Measurements from ENCODE around the gene DPYD.
"Not testable (repeated sequence)": the region's sequence is repeated elsewhere in the genome, so short reads cannot be mapped to it uniquely, and the experiment has no call there.

The DPYD gene

DNA sequence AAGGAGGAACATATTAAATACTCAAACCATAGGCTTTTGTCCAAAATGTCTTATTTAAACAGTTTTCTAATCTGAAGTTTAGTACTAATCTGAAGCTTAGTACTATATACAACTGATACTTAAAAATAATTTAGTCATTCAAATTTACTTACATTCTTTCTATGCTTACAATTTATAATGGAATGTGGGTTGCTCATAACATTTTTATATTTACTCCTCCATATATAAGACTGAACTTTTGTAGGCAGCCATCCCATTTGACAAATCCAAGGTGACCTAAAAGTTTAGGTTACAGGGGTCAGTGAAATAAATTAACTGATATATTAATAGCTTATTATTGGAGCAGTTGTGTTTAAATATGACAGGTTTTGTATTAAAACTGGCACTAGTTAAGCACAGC is 570.6 kb downstream of the DPYD start:
- no peak for DNase-seq

DNA sequence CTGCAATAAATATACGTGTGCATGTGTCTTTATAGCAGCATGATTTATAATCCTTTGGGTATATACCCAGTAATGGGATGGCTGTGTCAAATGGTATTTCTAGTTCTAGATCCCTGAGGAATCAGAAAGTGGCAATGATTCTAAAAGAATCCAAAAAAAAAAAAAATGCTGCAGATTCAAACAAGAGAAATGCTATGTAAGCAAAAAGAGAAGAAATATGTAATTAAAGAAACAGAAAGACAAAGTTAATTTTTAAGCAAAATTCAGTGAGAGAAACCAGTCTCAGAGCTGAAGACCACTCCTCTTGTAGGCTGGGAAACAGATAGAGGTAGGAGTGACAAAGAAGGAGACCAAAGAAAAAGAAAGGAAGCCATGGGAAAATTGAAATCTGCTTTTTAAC is 571.0 kb downstream of the DPYD start:
- not testable (repeated sequence) for DNase-seq

DNA sequence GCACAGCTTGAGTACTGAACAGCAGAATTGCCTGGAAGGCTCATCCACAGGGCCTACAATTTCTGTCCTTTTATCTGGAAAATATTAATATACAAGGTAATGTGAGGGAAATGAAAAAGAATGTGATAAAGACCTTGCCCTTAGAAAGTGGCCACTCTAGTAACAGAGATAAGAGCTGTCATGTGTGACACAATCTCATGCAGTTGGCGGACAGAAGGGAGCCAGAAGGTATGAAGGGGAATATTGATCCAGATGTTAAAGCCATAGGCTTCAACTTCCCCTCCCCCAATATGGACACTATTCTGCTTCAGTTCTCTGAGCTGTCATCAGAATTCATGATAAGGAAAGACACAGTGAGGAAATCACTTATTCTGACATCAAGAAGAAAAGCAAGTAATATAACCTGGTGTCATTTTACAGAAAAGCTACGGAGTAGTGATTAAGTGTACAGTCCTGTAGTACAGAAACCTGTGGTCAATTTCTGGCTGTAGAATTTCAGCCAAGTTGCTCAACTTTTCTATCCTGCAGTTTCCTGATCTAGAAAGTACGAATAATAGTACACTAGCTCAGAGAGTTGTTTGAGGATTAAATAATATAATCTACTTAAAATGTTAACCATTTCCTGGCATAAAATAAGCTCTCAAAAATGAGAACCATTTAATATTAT is 572.1 kb downstream of the DPYD start:
- DNase-seq: no peak

DNA sequence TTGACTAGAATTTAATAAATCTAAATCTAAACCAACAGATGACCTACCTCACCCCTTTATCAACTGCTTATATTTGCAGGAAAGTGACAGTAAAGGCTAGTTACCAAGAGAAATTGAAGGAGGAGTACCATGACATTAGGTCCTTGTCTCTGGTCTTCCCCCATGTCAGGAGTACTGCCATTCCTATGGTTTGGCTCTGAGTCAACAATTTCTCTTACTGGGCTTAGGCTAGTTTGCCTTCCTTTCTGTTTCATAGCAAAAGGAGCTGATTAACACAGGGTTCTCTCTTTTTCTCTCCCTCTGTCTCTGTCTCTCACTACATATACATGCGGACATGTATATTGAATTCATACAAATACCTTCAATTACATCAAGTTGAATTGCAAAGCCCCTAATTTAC is 579.9 kb downstream of the DPYD start:
- DNase-seq: no peak

DNA sequence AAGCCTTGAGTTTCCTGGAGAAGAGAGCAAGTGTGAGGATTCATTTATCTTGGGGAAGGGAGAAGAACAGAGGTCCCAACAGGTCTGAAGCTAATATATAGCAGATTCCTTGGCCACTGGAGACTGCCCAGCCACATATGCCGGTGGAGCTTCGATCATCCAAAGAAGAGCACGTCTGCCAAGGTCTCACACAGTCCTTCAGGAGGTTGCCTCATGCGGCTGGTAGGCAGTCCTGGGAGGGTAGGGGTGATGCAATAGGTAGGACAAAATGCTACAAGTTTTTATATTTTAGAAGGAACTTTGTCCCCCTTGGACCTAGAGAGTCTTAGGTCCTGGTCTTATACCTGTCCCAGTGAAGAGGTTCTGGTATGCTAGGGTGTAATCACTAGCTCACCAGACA is 582.5 kb downstream of the DPYD start:
- no peak for DNase-seq

DNA sequence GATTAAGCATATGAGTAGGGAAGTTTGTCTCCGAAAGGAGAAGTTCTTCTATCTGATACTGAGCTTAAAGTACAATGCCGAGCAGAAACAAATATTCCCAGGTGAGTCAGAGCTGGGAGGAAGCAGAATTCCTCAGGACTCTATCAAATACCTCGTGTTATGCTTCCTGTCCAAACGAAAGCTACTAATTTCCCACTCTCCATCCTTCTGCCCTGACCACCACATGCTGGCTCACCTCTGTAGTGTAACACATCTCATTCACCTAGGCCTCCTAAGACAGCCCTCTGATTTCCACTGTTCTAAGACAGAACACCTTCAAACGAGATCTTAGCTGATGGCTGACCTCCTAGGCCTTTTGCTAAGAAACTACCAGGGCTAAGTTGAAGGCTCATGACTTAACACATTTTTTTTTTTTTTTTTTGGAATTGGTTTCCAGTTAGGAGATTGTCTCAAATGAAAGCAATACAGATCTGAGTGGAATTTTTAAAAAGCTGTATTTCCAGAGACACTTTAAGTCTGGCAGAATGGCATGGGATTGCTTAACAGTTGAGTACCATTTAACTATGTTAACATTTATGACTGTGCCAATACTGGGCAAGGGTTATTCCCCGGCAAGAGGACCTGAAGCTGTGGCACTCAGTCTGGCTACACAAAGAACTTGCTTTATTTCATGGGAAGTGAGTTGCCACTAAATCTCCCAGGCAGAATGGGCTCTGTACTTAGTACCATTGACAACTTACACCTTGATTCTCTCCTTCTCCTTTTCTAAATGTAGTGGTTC is 583.4 kb downstream of the DPYD start:
- DNase-seq: no peak

DNA sequence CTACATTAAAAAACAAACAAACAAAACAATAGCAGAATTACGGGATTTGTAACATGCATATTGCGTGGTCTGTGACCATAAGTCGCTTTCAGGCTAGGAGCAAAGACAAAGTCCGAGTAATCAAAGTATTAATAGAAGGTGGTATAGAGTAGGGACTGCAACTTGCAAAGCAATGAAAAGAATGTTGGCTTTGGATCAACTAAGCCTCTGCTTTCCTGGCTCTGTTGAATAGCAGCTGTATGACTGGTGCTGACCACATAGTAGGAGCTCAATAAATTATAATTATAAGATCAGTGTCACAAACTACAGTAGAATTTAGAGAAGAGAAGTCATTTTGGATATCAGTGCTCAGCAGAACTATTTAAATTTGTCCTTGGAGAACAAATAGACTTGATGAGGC is 586.4 kb downstream of the DPYD start:
- DNase-seq: no peak

DNA sequence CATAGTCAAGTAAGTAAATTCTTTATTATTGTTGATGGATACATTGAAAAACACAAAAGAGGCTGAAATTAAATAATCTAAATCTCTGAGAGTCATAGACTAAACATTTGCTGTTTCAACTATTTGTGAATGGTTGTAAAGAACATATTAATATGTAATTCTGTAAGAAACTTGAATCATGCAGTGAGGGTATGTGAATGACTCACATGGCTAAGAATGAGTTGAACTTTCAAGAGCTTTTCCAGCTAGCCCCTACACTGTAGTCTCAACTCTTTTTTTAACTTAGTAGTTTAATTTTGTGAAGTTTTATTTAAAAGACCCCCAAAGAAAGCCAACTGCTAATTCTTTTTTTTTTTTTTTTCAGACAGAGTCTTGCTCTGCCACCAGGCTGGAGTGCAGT is 588.1 kb downstream of the DPYD start:
- no peak for DNase-seq

DNA sequence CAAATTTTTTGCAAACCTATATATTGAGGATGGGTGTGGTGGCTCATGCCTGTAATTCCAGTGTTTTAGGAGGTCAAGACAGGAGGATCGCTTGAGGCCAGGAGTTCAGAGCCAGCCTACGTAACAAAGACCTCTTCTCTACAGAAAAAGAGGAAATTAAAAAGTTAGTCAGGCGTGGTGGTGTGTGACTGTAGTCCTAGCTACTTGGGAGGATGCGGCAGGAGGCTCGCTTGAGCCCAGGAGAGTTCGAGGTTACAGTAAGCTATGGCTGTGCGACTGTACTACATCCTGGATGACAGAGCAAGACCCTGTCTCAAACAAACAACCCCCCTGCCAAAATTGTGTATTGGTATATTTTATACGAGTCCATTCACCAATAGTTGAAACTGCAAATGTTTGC is 589.7 kb downstream of the DPYD start:
- DNase-seq: no peak

DNA sequence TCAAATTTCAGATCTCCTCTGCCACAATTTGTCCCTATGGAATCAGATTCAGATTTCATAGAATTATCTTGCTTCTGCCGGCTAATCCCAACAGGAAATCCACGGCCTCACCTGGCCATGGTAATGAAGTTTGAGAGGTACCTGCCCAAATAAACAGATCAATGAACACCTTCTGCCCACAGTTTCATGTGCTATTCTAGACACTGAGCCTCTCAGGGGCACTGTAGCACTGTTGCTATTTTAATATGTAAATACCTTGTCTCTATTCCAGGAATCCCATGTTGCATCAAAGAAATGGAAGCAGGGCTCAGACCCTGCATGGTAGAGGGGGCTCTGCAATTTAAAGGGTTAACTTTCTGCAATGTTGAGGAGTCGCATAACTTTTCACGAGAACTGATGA is 606.1 kb downstream of the DPYD start:
- DNase-seq: no peak

DNA sequence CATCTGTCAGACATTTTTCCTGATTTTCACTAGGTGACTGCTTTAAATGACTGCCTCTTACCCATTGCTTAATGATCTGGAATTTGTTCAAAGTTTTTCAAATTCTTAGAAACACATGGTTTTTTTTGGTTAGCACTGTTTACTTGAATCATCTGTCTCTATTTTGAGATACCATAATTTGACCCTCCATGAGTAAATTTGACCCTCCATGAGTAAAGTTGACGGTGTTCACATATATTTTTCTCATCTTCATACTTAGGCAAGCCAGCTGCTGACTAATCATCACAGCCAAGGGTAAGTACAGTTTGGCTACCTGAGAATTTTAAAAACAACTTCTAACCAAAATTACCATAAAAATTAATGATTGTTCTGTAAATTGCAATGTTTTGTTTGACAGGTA is 612.7 kb downstream of the DPYD start:
- DNase-seq: no peak

DNA sequence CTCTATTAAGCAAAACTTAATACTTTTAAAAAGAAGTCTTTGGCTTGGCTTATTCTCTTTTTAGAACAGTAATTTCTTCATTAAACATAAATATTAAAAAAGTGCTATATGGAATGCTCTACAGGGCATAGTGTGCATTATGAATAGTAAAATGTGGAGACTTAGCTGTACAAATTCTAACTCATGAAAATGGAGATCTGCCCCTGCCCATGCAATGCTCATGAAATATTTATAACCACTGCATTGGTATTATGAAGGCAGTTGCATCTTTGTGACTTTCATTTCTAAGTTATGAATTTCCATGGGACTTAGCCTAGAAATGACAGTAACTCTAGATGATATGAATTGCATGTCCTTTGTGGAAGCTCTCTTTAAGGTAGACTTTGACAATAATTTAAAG is 613.3 kb downstream of the DPYD start:
- DNase-seq: no peak

DNA sequence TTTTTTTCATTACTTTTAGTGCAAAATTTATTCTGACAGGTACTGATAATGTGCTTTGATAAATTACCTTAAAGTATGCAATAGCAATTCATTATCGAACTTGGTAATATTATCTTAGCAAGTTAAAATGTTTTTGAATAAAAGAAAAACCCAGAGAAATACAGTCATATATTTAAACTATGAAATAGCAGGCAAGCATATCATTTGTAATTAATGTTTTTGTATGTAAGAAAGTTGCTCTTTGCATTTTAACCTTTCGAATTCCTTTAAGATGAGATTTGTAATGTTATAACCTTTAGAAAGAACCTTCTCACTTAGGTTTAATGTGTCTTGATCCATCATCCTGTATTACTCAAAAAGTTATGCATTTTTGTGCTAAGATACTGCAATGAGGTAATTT is 613.7 kb downstream of the DPYD start:
- no peak for DNase-seq

DNA sequence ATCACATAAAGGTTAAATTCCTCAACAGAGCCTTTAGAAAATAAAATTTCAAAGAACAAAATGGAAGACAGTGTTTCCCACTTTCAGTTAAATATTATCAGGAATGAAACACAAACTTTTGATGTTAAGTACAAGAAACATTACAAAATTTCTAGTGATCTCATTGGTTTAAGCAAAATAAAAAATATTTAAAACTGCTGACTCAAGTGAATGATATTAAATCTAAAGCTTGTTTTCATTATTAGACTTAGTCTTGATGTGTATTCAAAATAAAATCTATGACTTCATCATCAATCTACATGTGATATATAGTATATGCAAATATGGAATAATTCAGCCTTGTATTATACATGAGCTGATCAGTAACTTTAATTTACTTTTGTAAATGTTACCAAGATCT is 614.3 kb downstream of the DPYD start:
- no peak for DNase-seq

DNA sequence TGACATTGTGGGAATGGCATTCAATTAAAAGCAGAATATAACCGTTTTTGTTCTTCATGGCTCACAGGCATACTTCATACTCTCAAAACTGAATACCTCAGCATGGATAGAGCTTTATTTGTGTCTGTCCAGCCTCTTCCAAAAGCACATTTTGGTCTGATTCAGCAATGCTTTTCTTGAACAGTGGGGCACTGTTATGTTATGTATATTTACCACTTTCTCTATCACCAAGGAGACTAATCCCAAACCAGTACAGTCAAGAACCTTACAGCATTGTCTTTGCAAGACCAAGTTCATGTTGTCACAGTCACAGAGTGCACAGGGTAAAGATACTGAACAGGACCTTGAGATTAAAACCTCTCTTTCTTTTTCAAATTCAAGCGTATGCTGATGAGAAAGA is 616.5 kb downstream of the DPYD start:
- DNase-seq: no peak

DNA sequence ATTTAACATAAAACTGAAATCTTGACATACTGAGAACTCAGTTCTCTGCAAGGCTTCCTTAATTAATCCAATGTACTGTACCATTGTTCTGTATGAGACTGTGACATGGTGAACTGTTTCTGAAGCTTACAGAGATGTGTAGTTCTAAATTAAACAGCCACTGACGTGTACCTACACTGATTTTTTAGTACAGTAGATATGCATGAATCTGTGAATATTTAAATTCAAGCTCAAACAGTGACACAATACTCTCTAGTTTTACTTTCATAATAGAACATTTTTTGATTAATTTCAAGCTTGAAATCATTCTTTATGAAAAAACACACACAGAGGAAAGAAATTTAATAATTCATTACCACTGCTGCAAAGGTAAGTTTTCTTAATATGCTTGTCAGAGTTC is 621.9 kb downstream of the DPYD start:
- no peak for DNase-seq

DNA sequence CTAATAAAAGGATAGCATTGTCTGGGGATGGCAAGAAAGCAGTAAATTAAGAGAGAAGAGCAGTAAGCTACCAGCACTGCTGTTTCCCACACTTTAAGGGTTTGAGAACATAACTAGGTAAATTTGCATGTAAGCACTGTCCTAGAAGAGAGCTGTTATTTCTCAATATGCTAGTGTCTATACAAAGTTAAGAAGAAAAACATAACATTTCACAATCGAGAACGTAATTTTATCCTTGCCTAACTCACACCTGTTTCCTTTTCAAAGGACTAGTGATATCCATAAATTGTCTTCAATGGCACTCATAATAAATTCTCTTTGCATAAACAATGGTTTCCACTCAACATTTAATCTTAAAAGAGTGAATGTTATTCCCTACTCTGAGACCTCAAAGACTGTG is 623.2 kb downstream of the DPYD start:
- DNase-seq: no peak

DNA sequence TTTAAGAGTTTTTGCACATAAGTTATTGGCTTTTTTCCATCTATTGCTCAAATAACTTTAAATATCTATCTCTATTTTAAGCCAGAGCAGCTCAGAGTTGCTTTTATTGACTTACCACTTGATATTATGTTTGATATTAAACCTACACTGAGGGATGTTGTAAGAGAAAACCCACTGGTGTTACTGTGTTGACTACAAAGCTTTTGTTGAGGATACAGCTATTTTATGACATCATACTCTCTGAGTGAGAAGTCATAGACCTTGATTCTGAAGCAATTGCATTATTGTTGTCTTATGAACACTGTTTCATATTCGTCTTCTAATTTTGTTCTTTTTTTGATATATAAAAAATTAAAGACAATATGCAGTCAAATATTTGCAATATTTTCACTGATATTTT is 638.9 kb downstream of the DPYD start:
- no peak for DNase-seq

DNA sequence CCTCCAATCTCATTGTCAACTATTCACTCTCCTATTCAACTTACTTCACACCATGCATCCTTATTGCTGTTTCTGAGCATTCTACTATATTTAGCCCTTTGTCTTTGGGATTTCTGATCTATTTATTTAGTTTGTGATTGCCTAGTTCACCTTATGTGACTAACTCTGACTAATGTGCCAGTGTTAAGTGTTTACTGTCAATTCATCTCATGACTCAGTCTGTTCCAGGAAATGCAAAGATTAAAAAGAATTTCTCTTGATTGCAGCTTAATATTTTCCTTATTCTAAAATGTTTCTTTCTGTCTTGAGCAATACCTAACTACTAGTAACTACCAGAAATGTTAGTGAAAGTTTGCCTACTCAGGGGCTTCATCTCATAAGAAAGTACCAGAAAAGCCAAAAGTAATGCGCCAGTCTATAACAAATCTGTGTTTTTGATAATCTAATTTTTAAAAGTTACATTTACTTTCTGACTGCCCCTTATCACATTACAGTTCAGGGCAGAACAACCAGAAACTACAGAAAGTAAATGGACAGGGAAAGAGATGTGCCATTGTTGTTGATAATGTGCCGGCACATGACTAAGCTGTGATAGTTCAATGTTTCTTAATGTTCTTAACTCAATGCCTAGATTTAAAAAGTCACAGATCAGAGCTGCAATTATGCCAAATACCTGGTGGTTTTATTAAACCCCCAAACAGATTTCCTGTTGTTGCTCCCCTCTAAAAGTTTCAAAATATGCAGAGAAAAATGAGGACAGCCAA is 642.8 kb downstream of the DPYD start:
- DNase-seq: no peak

DNA sequence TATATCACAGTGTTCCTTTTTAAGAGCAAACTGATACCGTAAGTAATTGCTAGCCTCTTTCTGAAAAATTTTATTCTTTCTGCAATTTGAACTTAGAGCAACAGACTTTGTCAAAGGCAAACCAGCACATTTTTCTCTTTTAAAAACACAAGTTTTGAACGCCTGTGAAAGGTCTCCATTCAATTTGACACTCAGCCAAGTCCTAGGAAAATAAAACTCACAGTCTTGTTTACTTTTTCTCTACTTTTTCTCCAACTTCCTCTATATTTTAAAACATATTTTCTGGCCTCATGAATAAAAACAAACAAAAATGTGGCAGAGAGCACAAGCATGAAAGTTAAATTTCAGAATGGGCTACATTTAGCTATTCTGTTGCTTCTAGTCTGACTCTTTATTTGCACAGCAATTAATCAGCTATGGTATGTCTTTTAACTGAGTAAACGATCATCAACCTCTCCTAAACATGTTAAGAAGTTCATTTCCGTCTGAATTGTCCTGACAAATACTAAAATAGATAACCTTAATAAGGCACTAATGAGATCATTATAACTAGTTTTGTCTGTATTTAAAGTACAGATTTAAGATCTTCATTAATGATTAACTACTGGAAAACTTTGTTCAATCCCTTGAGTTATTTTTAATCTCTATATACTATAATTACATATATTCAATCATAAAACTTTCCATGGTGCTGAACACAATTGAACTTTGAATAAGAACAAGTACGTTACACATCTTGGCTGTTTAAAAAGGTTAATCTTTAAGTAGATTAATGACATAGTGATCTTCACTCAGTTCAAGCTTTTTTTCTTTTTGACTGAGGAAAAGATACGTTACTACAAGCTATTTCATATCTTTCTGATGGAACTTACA is 648.7 kb downstream of the DPYD start:
- DNase-seq: no peak

DNA sequence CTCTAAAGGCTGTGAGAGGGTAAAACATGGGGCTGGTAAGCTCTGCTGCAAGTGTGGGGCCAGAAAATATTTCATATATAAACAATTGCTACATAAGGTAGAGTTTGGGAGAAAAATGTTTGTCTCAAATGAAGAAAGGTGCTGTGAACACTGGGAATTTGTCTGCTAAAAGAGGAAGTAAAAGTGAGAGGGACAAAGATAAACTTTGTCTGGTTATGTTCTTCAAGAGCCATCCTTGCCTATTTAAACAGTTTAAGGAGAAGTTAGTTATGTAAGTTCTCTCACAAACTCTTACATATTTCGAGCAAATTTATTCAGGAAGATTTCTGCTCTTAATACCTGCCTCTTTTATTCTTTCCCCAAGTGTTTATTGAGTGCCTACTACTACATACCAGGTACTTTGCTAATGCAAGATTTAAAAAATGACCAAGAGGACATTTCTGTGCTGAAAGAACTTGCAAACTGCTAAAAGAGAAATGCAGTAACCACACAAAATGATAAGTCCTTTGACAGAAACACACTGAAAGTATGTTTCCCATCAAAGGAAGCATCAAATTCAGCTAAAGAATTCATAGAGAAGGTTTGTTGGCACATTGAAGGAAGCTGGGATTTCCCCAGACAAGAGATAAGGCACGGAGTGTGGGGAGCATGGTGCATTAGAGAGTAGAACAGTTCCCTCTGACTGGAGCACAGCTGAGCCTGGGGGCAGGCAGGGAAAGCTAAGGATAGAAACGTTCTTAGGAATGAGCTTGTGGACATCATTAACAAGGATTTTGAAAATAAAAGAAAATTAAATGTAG is 650.1 kb downstream of the DPYD start:
- no peak for DNase-seq

DNA sequence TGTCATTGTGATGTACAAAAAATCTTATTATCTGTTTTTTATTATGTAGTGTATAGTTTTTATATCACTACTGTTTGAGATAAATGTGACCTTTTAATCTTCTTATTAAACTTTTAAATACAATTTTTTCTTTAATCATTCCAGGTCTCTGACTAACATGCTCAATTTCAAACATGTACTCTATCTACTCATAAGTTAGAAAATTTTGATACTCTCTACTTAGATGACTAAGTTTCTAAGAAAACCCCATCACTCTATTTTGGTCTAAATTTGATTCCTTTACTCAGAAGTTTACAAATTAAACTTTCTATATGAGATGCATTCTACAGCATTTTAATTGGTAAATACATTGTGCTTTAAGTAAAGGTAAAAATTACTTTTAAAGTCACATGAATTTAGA is 655.2 kb downstream of the DPYD start:
- DNase-seq: no peak

All from femur (tissue), 1 donor.